Gastrocnemius medialis (tissue), 4 donors: ENCODE data around the gene ILRUN. TPM values are rescaled to one million over a fixed set of nuclear protein-coding genes. Genes with fewer than 3 reads are reported as not detected.
"Not testable (repeated sequence)": the region's sequence is repeated elsewhere in the genome, so short reads cannot be mapped to it uniquely, and the experiment has no call there.

Source experiments
- ATAC-seq, 2 donors: fragments of 150-250 bp; one replicate each; pipeline ENCODE4 v1.9.1; 2016
- DNase-seq, 2 donors: peaks; one replicate each; pipeline ENCODE4 v3.0.0-alpha.2; 2019
- H3K27ac ChIP-seq, 4 donors: fragments of 200-600 bp; sonication (generic); 1 replicate in 1 of 4; 2 replicates in 3 of 4; pipeline ENCODE4 v1.5.1; 2016 to 2018; ENCODE audit warnings: mild to moderate bottlenecking in 2 of 4, moderate library complexity in 1 of 4
- H3K27me3 ChIP-seq, 3 donors: fragments of 200-600 bp; sonication (generic) in 2 of 3; 1 replicate in 1 of 3; 2 replicates in 2 of 3; pipeline versions ENCODE4 v1.5.1 to v1.6.0; 2016 to 2019; ENCODE audit warnings: mild to moderate bottlenecking in 1 of 3, moderate library complexity in 1 of 3
- H3K36me3 ChIP-seq, 2 donors: fragments of 200-600 bp; sonication (generic) in 1 of 2; one replicate each; pipeline ENCODE4 v1.5.1; 2017 to 2018
- H3K4me1 ChIP-seq, 2 donors: fragments of 200-600 bp; sonication (generic) in 1 of 2; one replicate each; pipeline ENCODE4 v1.5.1; 2016 to 2017; ENCODE audit warnings: mild to moderate bottlenecking in 2 of 2
- H3K4me3 ChIP-seq, 4 donors: fragments of 200-600 bp; sonication (generic) in 3 of 4; 1 replicate in 1 of 4; 2 replicates in 3 of 4; pipeline ENCODE4 v1.5.1; 2016 to 2019; ENCODE audit warnings: mild to moderate bottlenecking in 2 of 4
- H3K9me3 ChIP-seq, 3 donors: fragments of 200-600 bp; sonication (generic) in 2 of 3; 1 replicate in 1 of 3; 2 replicates in 2 of 3; pipeline ENCODE4 v1.5.1; 2016 to 2019
- POLR2A ChIP-seq, 2 donors: fragments of 450-650 bp; IDR thresholded peaks; one replicate each; pipeline ENCODE4 v1.6.1; 2017; ENCODE audit warnings: antibody characterized with exemption in 2 of 2, mild to moderate bottlenecking in 2 of 2, moderate library complexity in 2 of 2
- in situ Hi-C, 4 donors: fragments of 200-750 bp; cut with MboI; loops; one replicate each; pipeline versions ENCODE4 v1.15.0 to v1.8.0; 2017; ENCODE audit warnings: low sequenced_read_pairs in 4 of 4
- intact Hi-C: fragments of 100-400 bp; cut with DNase I; formaldehyde crosslinking; loops from one replicate; pipeline ENCODE4 v1.15.1; 2023; ENCODE audit warnings: low total_unique reads
- total RNA-seq, 4 donors: library from RNA; depleted of rRNA; stranded (reverse); fragments of >200 nt; gene quantifications; one replicate each; pipeline versions ENCODE4 v1.1.0 to v1.2.3, GENCODE V29; 2016
- TF ChIP-seq, protein P1 (sequence below), 5 experiments: fragments of 450-650 bp in 3 of 5; fragments of 200-600 bp in 2 of 5; sonication (generic) in 2 of 5; IDR thresholded peaks in 4 of 5; conservative IDR thresholded peaks in 1 of 5; 1 replicate in 4 of 5; 2 replicates in 1 of 5; pipeline ENCODE4 v1.5.1; 2016 to 2019; ENCODE audit warnings: antibody characterized with exemption in 5 of 5, mild to moderate bottlenecking in 3 of 5, moderate library complexity in 3 of 5

The ILRUN gene
- 100 to 1,000 TPM; 136 to 252 (median 169) TPM for total RNA-seq

DNA sequence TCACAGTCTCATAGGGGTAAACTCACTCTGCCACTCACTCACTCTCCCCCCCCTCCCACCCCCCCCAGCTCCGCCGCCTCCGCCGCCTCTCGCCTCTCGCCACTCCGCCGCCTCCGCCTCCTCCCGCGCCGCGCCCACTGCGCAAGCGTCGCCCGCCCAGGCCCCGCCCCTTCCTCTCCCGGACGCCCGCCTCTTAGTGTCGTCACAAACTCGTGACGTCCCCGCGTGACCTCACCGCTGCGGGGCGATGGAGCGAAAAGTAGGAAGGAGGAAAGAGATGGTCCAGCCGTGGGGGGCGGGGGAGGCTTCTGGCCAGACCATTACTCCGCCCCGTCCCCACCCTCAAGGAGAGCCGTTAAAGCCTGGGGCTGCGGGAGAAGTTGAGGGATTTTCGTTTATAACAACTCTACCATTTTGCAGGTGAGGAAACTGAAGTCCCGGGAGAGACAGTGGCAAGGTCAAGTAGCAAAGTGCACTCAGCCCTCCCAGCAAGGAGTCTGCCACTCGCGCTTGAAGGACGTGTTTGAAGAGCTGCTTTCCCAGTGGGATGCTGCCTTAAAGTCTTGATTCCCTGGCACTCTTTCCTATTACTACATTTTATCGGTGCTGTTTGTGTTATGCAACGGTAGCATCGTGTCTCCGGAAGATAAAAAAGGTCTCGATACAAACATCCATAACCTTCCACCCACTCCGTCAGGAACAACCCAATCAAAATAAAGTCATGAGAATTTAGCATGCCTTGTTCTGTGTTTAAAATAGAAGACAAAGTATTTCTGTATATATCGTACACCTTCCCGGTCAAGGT lies at the start of gene ILRUN:
Gene ILRUN (minus strand): TSS at position 29 of the 805 bp plus-strand sequence. CDS start 164 bp downstream, outside the sequence.
- H3K4me3 ChIP-seq, result peak within 1 kb of the TSS; percentile 79 to 100 (median 95)
- peak; percentile 92 to 94 for DNase-seq
- in situ Hi-C loops (no loop called here), intact Hi-C loops (loop anchor here (1.0 to 5.0 kb wide), 4 partner anchors 60 to 190 kb away; partner anchors contain the start of genes ANKS1A, SNRPC and TAF11)
- no peaks in the 10 kb centered on the region for H3K9me3 ChIP-seq
- peak; percentile 78 to 80 for ATAC-seq
- TF ChIP-seq, protein P1, sequence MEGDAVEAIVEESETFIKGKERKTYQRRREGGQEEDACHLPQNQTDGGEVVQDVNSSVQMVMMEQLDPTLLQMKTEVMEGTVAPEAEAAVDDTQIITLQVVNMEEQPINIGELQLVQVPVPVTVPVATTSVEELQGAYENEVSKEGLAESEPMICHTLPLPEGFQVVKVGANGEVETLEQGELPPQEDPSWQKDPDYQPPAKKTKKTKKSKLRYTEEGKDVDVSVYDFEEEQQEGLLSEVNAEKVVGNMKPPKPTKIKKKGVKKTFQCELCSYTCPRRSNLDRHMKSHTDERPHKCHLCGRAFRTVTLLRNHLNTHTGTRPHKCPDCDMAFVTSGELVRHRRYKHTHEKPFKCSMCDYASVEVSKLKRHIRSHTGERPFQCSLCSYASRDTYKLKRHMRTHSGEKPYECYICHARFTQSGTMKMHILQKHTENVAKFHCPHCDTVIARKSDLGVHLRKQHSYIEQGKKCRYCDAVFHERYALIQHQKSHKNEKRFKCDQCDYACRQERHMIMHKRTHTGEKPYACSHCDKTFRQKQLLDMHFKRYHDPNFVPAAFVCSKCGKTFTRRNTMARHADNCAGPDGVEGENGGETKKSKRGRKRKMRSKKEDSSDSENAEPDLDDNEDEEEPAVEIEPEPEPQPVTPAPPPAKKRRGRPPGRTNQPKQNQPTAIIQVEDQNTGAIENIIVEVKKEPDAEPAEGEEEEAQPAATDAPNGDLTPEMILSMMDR (IDR thresholded peaks at IDR 0.05 in 4 of 5, conservative IDR thresholded peaks at IDR 0.05 in 1 of 5), result no peak
- peak; percentile 76 to 87 for TF ChIP-seq POLR2A (IDR thresholded peaks at IDR 0.05)
- peaks cover 30 to 31% of the 10 kb centered on the region in 2 donors for H3K4me1 ChIP-seq
- no peaks in the 10 kb centered on the region for H3K27me3 ChIP-seq
- H3K36me3 ChIP-seq, result no peaks in the 10 kb centered on the region
- peak within 1 kb of the TSS; percentile 99 to 100 (median 100) for H3K27ac ChIP-seq

DNA sequence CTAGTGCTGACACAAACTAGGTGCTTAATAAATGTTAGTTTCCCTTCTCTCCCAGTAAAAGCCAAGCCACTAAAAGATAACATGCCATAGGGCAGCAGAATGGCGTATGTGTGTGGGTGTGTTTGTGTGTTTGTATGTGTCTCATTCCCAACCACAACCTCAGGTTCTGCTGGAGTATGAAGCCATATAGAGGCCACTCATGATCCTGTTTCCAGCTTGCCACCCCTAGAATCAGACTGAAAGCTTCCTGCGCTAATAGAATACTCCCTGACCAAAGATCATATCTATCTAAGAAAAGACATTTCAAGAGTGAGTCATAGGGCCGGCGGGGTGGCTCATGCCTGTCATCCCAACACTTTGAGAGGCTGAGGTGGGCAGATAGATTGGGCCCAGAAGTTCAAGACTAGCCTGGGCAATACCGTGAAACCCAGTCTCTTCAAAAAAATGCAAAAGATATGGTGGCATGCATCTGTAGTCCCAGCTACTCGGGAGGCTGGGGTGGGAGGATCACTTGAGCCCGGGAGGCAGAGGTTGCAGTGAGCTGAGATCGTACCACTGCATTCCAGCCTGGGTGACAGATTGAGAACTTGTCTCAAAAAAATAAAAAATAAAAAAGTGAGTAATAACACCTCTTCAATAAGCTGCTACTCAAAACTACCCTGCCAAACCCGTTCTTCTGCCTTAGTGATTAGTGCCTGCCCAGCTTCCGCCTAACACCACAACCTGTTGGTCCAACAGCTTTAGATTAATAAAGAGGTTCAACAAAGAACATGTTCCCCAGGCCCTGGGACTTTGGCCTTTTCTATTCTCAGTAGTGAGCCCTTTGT lies 48.9 kb upstream of the ILRUN start:
- TF ChIP-seq POLR2A (IDR thresholded peaks at IDR 0.05), result no peak
- TF ChIP-seq, protein P1 (IDR thresholded peaks at IDR 0.05 in 4 of 5, conservative IDR thresholded peaks at IDR 0.05 in 1 of 5), result no peak
- Histone ChIP-seq H3K27ac (no peak overlapping the region), H3K4me3 (no peak overlapping the region), H3K9me3 (no peaks in the 10 kb centered on the region), H3K27me3 (no peaks in the 10 kb centered on the region), H3K36me3 (no peaks in the 10 kb centered on the region), H3K4me1 (no peaks in the 10 kb centered on the region)
- DNase-seq (no peak), ATAC-seq (no peak)
- in situ Hi-C loops (no loop called here), intact Hi-C loops (no loop called here)

DNA sequence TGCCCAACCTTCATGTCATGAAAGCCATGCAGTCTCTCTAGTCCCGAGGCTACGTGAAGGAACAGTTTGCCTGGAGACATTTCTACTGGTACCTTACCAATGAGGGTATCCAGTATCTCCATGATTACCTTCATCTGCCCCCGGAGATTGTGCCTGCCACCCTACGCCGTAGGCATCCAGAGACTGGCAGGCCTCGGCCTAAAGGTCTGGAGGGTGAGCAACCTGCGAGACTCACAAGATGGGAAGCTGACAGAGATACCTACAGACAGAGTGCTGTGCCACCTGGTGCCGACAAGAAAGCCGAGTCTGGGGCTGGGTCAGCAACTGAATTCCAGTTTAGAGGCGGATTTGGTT lies 47.7 kb upstream of the ILRUN start:
- H3K27me3 ChIP-seq, H3K4me3 ChIP-seq, DNase-seq, ATAC-seq, intact Hi-C loops, H3K9me3 ChIP-seq, H3K36me3 ChIP-seq, in situ Hi-C loops, H3K4me1 ChIP-seq, H3K27ac ChIP-seq: not testable (repeated sequence)

DNA sequence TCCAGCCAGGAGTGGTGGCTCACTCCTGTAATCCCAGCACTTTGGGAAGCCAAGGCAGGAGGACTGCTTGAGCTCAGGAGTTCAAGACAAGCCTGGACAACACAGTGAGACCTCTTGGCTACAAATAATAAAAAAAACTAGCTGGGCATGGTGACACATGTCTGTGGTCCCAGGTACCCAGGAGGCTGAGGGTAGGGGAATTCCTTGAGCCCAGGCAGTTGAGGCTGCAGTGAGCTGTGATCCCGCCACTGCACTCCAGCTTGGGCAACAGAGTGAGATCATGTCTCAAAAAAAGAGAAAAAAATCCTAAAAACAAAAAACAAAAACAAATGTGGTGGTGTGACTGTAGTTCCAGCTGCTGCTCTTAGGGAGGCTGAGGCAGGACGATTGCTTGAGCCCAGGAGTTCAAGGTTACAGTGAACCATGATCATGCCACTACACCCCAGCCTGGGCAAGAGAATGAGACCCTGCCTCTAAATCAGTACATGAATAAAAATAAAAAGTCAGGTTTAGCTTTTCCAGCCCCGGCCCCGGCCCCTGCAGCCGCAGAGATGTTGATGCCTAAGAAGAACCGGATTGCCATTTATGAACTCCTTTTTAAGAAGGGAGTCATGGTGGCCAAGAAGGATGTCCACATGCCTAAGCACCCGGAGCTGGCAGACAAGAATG lies 47.2 kb upstream of the ILRUN start:
- in situ Hi-C loops, result no loop called here
- DNase-seq, result no peak
- no peak overlapping the region for H3K27ac ChIP-seq
- no peak overlapping the region for H3K4me3 ChIP-seq
- no peak for TF ChIP-seq POLR2A (IDR thresholded peaks at IDR 0.05)
- no peaks in the 10 kb centered on the region for H3K27me3 ChIP-seq
- H3K4me1 ChIP-seq, result no peaks in the 10 kb centered on the region
- H3K9me3 ChIP-seq, result no peaks in the 10 kb centered on the region
- intact Hi-C loops, result no loop called here
- H3K36me3 ChIP-seq, result no peaks in the 10 kb centered on the region
- ATAC-seq, result no peak

DNA sequence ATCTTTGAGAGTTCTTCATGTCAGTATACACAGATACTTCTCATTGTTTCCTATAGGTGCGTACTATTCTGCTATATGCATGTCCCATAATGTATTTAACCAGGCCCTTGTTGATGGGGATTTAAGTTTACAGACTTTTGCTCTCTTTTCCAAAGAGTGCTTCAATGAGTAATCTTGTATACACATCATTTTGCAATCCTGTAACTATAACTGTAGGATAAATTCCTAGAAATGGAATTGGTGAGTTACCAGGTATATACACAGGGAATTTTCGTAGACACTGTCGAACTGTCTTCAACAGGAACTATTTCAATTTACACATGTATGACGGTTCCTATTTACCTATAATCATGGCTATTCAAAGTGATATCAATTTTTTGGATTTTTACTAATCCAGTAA lies 45.5 kb upstream of the ILRUN start:
- DNase-seq (no peak), ATAC-seq (no peak)
- H3K27me3 ChIP-seq, result no peaks in the 10 kb centered on the region
- intact Hi-C loops, result no loop called here
- H3K4me3 ChIP-seq, result no peak overlapping the region
- TF ChIP-seq, protein P1 (IDR thresholded peaks at IDR 0.05 in 4 of 5, conservative IDR thresholded peaks at IDR 0.05 in 1 of 5), result no peak
- no peaks in the 10 kb centered on the region for H3K9me3 ChIP-seq
- no peak overlapping the region for H3K27ac ChIP-seq
- no peaks in the 10 kb centered on the region for H3K36me3 ChIP-seq
- no peaks in the 10 kb centered on the region for H3K4me1 ChIP-seq
- in situ Hi-C loops, result no loop called here
